A673 (cell line): Measurements from ENCODE around the gene KIAA0825.

Source experiments
- EZH2 ChIP-seq: fragments of 200-600 bp; sonication (generic); IDR thresholded peaks from 2 replicates; pipeline ENCODE4 v1.6.1; 2017; ENCODE audit warnings: borderline replicate concordance, low read depth, mild to moderate bottlenecking, mixed read lengths, antibody characterized with exemption, low read length; ENCODE audit not compliant: poor library complexity, severe bottlenecking
- TF ChIP-seq, protein P1 (sequence below): fragments of 300-800, 200-600 bp; sonication (generic); conservative IDR thresholded peaks from 2 replicates; pipeline ENCODE4 v1.5.1; 2017; ENCODE audit warnings: low read depth, mild to moderate bottlenecking, antibody characterized with exemption, low read length, moderate library complexity, mixed read lengths

DNA sequence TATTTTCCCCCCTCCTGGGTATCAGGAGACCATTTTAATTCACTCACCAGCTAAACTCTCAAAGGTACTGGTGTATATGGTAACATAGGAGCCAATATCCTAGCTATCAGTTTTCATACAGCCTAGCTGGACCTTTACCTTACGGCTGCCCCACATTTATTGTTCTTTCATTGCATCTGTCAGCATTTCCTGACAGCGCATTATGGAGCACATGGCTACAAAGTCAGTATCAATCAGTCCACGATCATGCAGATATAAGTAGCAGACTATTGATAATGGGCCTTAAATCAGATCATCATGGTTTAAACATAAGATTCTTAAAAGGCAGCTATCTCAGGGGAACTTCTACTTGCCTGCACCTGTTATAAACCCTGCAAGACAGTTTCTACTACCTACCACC, 304.7 kb downstream of the KIAA0825 start:
- TF ChIP-seq, protein P1, sequence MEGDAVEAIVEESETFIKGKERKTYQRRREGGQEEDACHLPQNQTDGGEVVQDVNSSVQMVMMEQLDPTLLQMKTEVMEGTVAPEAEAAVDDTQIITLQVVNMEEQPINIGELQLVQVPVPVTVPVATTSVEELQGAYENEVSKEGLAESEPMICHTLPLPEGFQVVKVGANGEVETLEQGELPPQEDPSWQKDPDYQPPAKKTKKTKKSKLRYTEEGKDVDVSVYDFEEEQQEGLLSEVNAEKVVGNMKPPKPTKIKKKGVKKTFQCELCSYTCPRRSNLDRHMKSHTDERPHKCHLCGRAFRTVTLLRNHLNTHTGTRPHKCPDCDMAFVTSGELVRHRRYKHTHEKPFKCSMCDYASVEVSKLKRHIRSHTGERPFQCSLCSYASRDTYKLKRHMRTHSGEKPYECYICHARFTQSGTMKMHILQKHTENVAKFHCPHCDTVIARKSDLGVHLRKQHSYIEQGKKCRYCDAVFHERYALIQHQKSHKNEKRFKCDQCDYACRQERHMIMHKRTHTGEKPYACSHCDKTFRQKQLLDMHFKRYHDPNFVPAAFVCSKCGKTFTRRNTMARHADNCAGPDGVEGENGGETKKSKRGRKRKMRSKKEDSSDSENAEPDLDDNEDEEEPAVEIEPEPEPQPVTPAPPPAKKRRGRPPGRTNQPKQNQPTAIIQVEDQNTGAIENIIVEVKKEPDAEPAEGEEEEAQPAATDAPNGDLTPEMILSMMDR = no peak
- no peak for TF ChIP-seq EZH2
